ENCODE results near the gene LPAR3.
A peak's percentile ranks its signal among the peaks of the same experiment; 100 is the strongest.

LPAR3 gene

GRCh38 chr1:84785271-84786036 is 107.6 kb downstream of the LPAR3 start:
- no peak for TF ChIP-seq CTCF (conservative IDR thresholded peaks at IDR 0.05)
- no peak for TF ChIP-seq ZFX (IDR thresholded peaks at IDR 0.05)
- H3K27ac ChIP-seq = no peak overlapping the region

DNA sequence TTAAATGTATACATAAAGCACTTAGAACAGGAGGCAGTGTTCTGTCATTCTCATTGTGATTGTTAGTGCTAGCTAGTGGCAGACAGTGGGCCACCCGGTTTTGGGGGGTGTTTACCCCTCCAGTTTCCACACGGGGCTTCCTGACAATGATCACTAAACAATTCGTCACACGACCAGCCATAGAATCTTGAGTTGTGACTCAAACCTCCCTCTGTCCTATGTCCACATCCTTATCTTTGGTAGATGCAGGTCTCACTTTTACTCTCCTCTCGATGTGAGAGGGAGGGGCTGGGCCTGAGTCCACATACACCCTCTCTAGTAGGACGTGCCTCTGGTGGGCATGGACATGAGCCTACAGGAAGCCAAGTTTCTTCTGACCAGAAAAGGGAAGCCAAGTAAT is 110.1 kb downstream of the LPAR3 start:
- TF ChIP-seq ZFX (IDR thresholded peaks at IDR 0.05) (no peak), CTCF (conservative IDR thresholded peaks at IDR 0.05) (no peak; the same call in 1 of the 2 replicates)
- H3K27ac ChIP-seq = no peak overlapping the region

- TF ChIP-seq ZFX (IDR thresholded peaks at IDR 0.05) (no peak), CTCF (conservative IDR thresholded peaks at IDR 0.05) (peak; percentile 77)
- H3K27ac ChIP-seq = no peak overlapping the region
Observed at GRCh38 chr1:84781946-84782771, 110.8 kb downstream of the LPAR3 start.

- peak overlapping the region; percentile 71 for H3K27ac ChIP-seq
- TF ChIP-seq CTCF (conservative IDR thresholded peaks at IDR 0.05) = no peak
- TF ChIP-seq ZFX (IDR thresholded peaks at IDR 0.05) = no peak
Observed at GRCh38 chr1:84780000-84780716, 112.8 kb downstream of the LPAR3 start.

DNA sequence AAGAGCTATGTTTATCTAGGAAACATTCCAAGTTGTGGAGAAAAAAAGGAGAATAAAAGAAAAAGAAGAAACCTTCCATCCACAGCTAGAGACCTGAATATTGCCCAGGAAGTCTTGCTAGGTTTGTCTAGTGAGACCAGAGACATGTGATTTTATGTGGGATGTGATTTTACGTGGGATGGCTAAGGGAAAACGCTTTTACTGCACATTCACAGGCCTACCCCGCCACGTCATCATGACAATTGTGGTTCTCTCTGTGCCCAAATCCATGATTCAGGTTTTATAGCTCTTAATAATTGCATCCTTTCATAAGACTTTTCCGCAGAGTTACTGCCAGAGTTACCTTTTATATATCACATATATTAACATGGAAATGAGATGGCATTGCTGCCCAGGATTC is 116.4 kb downstream of the LPAR3 start:
- H3K27ac ChIP-seq = no peak overlapping the region
- TF ChIP-seq ZFX (IDR thresholded peaks at IDR 0.05) (no peak), CTCF (conservative IDR thresholded peaks at IDR 0.05) (no peak)

DNA sequence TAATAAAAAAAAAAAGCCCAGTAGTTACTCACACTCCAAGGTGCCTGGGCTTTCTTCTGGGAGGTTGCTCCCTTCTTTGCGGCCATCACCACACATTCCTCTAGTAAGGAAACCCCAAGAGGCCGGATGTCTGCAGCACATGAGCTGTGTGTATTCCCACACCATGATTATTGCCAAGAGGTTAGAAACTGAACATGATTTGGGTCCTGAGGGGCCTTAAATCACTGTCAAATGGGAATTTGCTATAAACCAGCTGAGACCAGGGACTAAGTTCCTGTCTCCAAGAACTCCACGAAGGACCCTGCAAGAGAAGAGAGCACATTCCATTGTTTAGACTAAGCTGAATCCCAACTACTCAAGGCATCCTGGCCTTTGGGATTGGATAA is 117.5 kb downstream of the LPAR3 start:
- TF ChIP-seq CTCF (conservative IDR thresholded peaks at IDR 0.05) (no peak), ZFX (IDR thresholded peaks at IDR 0.05) (no peak)
- H3K27ac ChIP-seq = peak overlapping the region; percentile 90
